Sigmoid colon (tissue), 3 donors: ENCODE results near the gene PRDM16.

ENCODE experiments used
- POLR2A ChIP-seq, 2 donors: fragments of 450-650 bp; IDR thresholded peaks; one replicate each; pipeline ENCODE4 v1.6.1; 2016; ENCODE audit warnings: antibody characterized with exemption in 2 of 2, mild to moderate bottlenecking in 2 of 2, moderate library complexity in 2 of 2
- TF ChIP-seq, protein P1 (sequence below), 4 experiments: fragments of 450-650 bp in 3 of 4; fragments of 200-600 bp in 1 of 4; IDR thresholded peaks; one replicate each; pipeline ENCODE4 v1.5.1; 2016 to 2019; ENCODE audit warnings: antibody characterized with exemption in 4 of 4, mild to moderate bottlenecking in 3 of 4, moderate library complexity in 2 of 4

- TF ChIP-seq POLR2A (IDR thresholded peaks at IDR 0.05), result no peak
- TF ChIP-seq, protein P1, sequence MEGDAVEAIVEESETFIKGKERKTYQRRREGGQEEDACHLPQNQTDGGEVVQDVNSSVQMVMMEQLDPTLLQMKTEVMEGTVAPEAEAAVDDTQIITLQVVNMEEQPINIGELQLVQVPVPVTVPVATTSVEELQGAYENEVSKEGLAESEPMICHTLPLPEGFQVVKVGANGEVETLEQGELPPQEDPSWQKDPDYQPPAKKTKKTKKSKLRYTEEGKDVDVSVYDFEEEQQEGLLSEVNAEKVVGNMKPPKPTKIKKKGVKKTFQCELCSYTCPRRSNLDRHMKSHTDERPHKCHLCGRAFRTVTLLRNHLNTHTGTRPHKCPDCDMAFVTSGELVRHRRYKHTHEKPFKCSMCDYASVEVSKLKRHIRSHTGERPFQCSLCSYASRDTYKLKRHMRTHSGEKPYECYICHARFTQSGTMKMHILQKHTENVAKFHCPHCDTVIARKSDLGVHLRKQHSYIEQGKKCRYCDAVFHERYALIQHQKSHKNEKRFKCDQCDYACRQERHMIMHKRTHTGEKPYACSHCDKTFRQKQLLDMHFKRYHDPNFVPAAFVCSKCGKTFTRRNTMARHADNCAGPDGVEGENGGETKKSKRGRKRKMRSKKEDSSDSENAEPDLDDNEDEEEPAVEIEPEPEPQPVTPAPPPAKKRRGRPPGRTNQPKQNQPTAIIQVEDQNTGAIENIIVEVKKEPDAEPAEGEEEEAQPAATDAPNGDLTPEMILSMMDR (IDR thresholded peaks at IDR 0.05), result no peak
These were observed 236.2 kb downstream of the PRDM16 start for GRCh38 chr1:3305156-3305555.
